Limb (tissue), 2 donors: ENCODE results near the gene RAB26.
A peak's percentile ranks its signal among the peaks of the same experiment; 100 is the strongest.

ENCODE experiments used
- DNase-seq, 2 donors: peaks; one replicate each; pipeline ENCODE4 v3.0.0-alpha.2; 2016; ENCODE audit errors: extremely low spot score in 2 of 2

RAB26 gene

GRCh38 chr16:2142942-2143877 is 5.2 kb upstream of the RAB26 start:
- no peak for DNase-seq

- DNase-seq = peak in 1 of 2 donors; percentile 26
Observed at GRCh38 chr16:2143878-2144485, 4.4 kb upstream of the RAB26 start.

GRCh38 chr16:2145843-2146242 is 2.6 kb upstream of the RAB26 start:
- DNase-seq = no peak

GRCh38 chr16:2147378-2147777 is 1.0 kb upstream of the RAB26 start:
- DNase-seq = no peak

GRCh38 chr16:2148714-2149629 is 547 bp downstream of the RAB26 start:
- DNase-seq = no peak

- DNase-seq = no peak
Observed at GRCh38 chr16:2149630-2150417, 1.4 kb downstream of the RAB26 start.

- no peak for DNase-seq
Observed at GRCh38 chr16:2150418-2151187, 2.2 kb downstream of the RAB26 start.

GRCh38 chr16:2151188-2152091 is 3.0 kb downstream of the RAB26 start:
- DNase-seq = no peak

- no peak for DNase-seq
Observed at GRCh38 chr16:2152695-2153506, 4.5 kb downstream of the RAB26 start.

GRCh38 chr16:2154533-2155090 is 6.2 kb downstream of the RAB26 start:
- DNase-seq = no peak

- peak; percentile 99 to 100 for DNase-seq
Observed at GRCh38 chr16:2155091-2155950, 6.9 kb downstream of the RAB26 start, which contains the start of gene TRAF7. TRAF7 (plus strand) TSS chr16:2155782; CDS start chr16:2163921, 8,139 bp downstream.

- DNase-seq = no peak
Observed at GRCh38 chr16:2155977-2156848, 7.8 kb downstream of the RAB26 start.

GRCh38 chr16:2156849-2157224 is 8.4 kb downstream of the RAB26 start:
- no peak for DNase-seq

GRCh38 chr16:2157480-2158261 is 9.2 kb downstream of the RAB26 start:
- DNase-seq = no peak

- no peak for DNase-seq
Observed at GRCh38 chr16:2158262-2158638, 9.8 kb downstream of the RAB26 start.
